Thymus (tissue), 11 donors: ENCODE data around the gene MORF4L2. TPM values are rescaled to one million over a fixed set of nuclear protein-coding genes. Genes with fewer than 3 reads are reported as not detected.
"Not testable (repeated sequence)": the region's sequence is repeated elsewhere in the genome, so short reads cannot be mapped to it uniquely, and the experiment has no call there.

Experiments
- DNase-seq, 9 donors: peaks; one replicate each; pipeline ENCODE4 v3.0.0-alpha.2; 2013; ENCODE audit warnings: low spot score in 9 of 9, low read depth in 6 of 9, missing footprints in 1 of 9
- H3K27ac ChIP-seq, 2 donors: one replicate each; pipeline ENCODE4 v1.5.1; 2013; ENCODE audit warnings: control low read depth in 1 of 2, low read depth in 1 of 2, low read length in 1 of 2, mild to moderate bottlenecking in 1 of 2, moderate library complexity in 1 of 2
- H3K27me3 ChIP-seq, 2 donors: one replicate each; pipeline ENCODE4 v1.5.1; 2013; ENCODE audit warnings: low read length in 1 of 2; ENCODE audit not compliant: control insufficient read depth in 2 of 2, insufficient read depth in 1 of 2
- H3K36me3 ChIP-seq, 2 donors: one replicate each; pipeline ENCODE4 v1.5.1; 2013; ENCODE audit warnings: low read length in 1 of 2, mild to moderate bottlenecking in 1 of 2, moderate library complexity in 1 of 2; ENCODE audit not compliant: control insufficient read depth in 2 of 2, insufficient read depth in 2 of 2
- H3K4me1 ChIP-seq, 2 donors: one replicate each; pipeline ENCODE4 v1.5.1; 2013; ENCODE audit warnings: low read length in 2 of 2; ENCODE audit not compliant: control insufficient read depth in 2 of 2, insufficient read depth in 2 of 2
- H3K4me3 ChIP-seq, 2 donors: one replicate each; pipeline ENCODE4 v1.5.1; 2013; ENCODE audit warnings: low read length in 2 of 2, control low read depth in 1 of 2, mild to moderate bottlenecking in 1 of 2
- H3K9me3 ChIP-seq, 2 donors: one replicate each; pipeline ENCODE4 v1.5.1; 2013; ENCODE audit warnings: low read length in 1 of 2, mild to moderate bottlenecking in 1 of 2; ENCODE audit not compliant: control insufficient read depth in 2 of 2, insufficient read depth in 1 of 2
- WGBS: extraction: QIAGEN DNeasy Blood & Tissue Kit; methylation state at CpG from one replicate; pipeline ENCODE4 v1.1.7; 2013; 5-methylcytosine and 5-hydroxymethylcytosine counted together
- polyA plus RNA-seq: library from polyadenylated mRNA; stranded (reverse); fragments of 200-250 nt; gene quantifications from one replicate; pipeline ENCODE4 v1.2.3, GENCODE V29; 2013
- total RNA-seq: library from RNA; stranded (reverse); fragments of 120-200 nt; gene quantifications from one replicate; pipeline ENCODE4 v1.2.4, GENCODE V29; 2013
- donor health status: healthy.

The MORF4L2 gene
- total and polyA plus RNA-seq, 2 donors = 183 to 223 TPM

GRCh38 chrX:103647630-103648029, 38.9 kb downstream of the MORF4L2 start:
- Histone ChIP-seq H3K4me1 (no peaks in the 10 kb centered on the region), H3K27me3 (no peaks in the 10 kb centered on the region), H3K36me3 (no peaks in the 10 kb centered on the region), H3K27ac (no peak overlapping the region), H3K9me3 (no peaks in the 10 kb centered on the region), H3K4me3 (no peak overlapping the region)
- WGBS = 88% methylated on average over 1 of the region's 1 CpG
- no peak for DNase-seq

GRCh38 chrX:103644125-103644524, 42.4 kb downstream of the MORF4L2 start:
- no peaks in the 10 kb centered on the region for H3K36me3 ChIP-seq
- no peak for DNase-seq
- no peaks in the 10 kb centered on the region for H3K27me3 ChIP-seq
- H3K9me3 ChIP-seq = no peaks in the 10 kb centered on the region
- H3K4me3 ChIP-seq = no peak overlapping the region
- 95% methylated on average over 1 of the region's 1 CpG for WGBS
- H3K27ac ChIP-seq = no peak overlapping the region
- no peaks in the 10 kb centered on the region for H3K4me1 ChIP-seq

DNA sequence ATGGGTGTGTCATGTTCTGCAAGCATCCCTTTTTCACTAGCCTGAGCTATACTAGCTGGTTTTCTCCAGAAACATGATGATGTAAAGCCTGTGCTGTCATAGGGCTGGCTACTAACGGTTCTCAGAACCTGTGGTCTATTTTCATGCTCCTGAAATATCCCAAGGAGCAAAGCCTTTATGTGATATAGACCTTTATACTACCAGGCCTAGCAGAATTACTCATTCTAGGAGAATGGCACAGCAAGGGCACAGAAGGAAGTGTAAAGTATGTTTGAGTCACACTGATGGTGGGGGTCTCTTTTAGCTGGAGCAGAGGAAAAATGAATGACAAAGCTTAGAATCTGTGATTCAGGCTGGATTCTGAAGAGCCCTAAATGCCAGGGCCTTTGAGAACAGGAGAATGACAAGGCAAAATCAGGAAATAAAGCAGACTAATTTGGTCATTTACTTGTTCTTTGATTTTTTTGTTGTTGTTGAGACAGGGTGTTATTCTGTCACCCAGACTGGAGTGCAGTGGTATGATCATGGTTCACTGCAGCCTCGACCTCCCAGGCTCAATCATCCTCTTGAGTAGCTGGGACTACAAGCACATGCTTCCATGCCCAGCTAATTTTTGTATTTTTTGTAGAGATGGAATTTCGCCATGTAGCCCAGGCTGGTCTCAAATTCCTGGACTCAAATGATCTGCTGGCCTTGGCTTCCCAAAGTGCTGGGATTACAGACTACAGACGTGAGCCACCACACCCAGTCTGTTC, 45.9 kb downstream of the MORF4L2 start:
- H3K27ac ChIP-seq = no peak overlapping the region
- no peak overlapping the region for H3K4me3 ChIP-seq
- H3K36me3 ChIP-seq = no peaks in the 10 kb centered on the region
- no peaks in the 10 kb centered on the region for H3K27me3 ChIP-seq
- WGBS = 94% methylated on average over 4 of the region's 4 CpGs
- DNase-seq = no peak
- H3K4me1 ChIP-seq = no peaks in the 10 kb centered on the region
- H3K9me3 ChIP-seq = no peaks in the 10 kb centered on the region

DNA sequence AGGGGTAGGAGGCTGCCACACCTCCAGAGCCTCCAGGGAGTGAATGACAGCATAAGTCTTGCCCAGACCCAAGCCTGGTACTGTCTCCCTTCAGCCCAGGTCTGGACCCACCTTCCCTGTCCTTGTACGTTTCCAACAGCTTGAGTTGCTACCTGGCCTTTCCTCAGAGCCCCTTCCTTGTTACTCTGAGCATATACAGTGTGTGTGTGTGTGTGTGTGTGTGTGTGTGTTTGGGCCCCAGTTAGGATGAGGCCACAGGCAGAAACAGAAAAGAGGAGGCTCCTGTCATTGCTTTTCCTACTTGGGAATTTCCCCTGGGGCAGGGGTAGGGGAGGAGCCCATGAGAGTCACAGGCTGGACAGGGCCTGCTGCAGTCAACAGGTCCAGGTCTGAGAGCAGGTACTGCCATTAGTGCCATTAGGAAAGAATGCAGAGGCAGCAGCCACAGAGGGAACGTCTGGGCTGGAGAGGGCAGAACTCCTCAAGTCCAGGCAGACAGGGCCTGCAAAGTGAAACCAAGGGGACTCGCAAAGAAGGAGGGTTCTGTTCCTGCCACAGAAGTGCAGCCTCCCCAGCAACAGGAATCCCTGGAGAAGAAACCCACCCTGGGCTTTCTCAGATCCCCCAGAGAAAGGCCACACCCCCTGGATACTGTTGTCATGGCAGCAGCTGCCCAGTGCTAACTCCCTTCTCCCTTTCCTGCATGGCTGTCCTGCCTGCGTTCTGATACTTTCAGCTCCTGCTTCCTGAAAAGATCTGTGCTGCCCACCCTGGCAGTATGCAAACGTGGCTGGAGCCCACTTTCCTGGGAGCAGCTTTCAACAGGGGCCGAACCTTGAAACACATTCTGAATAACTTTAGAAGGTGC, 47.8 kb downstream of the MORF4L2 start:
- not testable (repeated sequence) for H3K36me3 ChIP-seq, H3K9me3 ChIP-seq, H3K4me3 ChIP-seq, H3K27me3 ChIP-seq, H3K27ac ChIP-seq, DNase-seq, H3K4me1 ChIP-seq
- 78% methylated on average over 6 of the region's 6 CpGs for WGBS

DNA sequence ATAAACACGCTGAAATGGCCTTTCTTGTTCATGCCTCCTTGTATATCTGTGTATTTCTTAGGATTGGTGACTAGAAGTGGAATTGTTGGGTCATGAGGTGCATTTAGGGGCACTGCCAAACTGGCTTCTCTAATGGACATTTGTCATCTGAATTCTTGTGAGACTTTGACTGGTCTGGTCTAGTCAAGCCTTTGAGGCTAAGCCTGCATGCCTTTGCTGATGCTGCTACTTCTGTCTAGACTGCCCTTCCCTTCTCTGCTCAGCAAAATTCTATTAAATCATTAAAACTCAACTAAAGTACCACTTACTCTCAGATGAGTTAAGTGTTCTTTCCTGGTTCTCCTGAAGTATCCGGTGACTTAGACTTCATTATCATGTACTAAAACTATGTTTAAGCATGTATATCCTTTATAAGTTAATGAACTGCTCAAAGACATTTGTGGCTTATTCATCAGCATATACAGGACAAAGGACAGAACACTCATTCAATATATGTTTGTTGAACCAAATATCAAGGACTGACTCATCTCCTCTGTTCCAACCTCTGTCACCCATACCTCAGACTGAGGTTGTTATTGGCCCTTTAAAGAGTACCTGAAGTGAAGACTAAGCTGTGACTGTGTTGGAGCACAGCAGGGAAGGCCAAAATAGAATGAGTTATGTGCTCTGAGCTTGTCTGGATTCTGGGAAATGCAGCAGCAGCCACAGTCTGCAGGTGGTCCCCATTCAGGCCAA, 48.7 kb downstream of the MORF4L2 start:
- no peak overlapping the region for H3K4me3 ChIP-seq
- H3K9me3 ChIP-seq = no peaks in the 10 kb centered on the region
- no peaks in the 10 kb centered on the region for H3K36me3 ChIP-seq
- no peak for DNase-seq
- 96% methylated on average over 2 of the region's 2 CpGs for WGBS
- H3K27ac ChIP-seq = no peak overlapping the region
- H3K4me1 ChIP-seq = no peaks in the 10 kb centered on the region
- H3K27me3 ChIP-seq = no peaks in the 10 kb centered on the region

- Histone ChIP-seq H3K9me3 (no peaks in the 10 kb centered on the region), H3K36me3 (no peaks in the 10 kb centered on the region), H3K27ac (no peak overlapping the region), H3K4me3 (no peak overlapping the region), H3K4me1 (no peaks in the 10 kb centered on the region), H3K27me3 (no peaks in the 10 kb centered on the region)
- 98% methylated on average over 2 of the region's 2 CpGs for WGBS
- DNase-seq = no peak
Observed at GRCh38 chrX:103635436-103635835, 51.1 kb downstream of the MORF4L2 start.

DNA sequence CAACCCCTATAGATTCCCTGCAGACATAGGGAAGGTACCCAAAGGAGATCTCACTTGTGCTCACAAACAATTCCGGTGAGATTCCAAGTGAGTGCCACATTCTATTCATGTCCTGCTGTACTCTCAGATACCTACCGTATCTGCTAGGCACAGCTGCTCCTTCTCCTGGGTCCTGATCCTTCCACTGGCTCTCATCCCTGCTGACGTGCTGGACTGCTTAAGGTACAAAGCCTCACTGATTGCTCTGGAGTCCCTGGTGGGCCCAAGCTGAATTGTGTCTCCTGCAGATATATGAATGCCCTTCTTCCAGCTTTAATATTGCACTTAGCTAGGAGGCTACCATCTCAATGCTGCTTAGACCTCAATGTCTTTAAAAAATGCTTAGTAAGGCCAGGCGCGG, 55.4 kb downstream of the MORF4L2 start:
- no peak overlapping the region for H3K4me3 ChIP-seq
- WGBS = over 99% methylated on average over 5 of the region's 5 CpGs
- peaks cover 0 to 15% of the 10 kb centered on the region in 2 donors for H3K27me3 ChIP-seq
- no peaks in the 10 kb centered on the region for H3K9me3 ChIP-seq
- peaks cover 0 to 4% of the 10 kb centered on the region in 2 donors for H3K4me1 ChIP-seq
- H3K36me3 ChIP-seq = no peaks in the 10 kb centered on the region
- no peak for DNase-seq
- no peak overlapping the region for H3K27ac ChIP-seq

GRCh38 chrX:103630171-103630511, 56.4 kb downstream of the MORF4L2 start:
- peaks cover 0 to 15% of the 10 kb centered on the region in 2 donors for H3K27me3 ChIP-seq
- DNase-seq = no peak
- peak overlapping the region; percentile 63 to 65 for H3K4me3 ChIP-seq
- 37% methylated on average over 6 of the region's 6 CpGs for WGBS
- H3K36me3 ChIP-seq = no peaks in the 10 kb centered on the region
- H3K27ac ChIP-seq = peak overlapping the region; percentile 60 to 62
- H3K4me1 ChIP-seq = peaks cover 0 to 4% of the 10 kb centered on the region in 2 donors
- H3K9me3 ChIP-seq = no peaks in the 10 kb centered on the region
